ENCODE results near the gene LHFPL6. TPM values are rescaled to one million over a fixed set of nuclear protein-coding genes. Genes with fewer than 3 reads are reported as not detected.

The LHFPL6 gene
- total and polyA plus RNA-seq, 2 experiments from 2014 or later, result 91.2 to 111 TPM

- Histone ChIP-seq H3K4me1 (ENCODE audit: insufficient read depth) (no peaks in the 10 kb centered on the region), H3K4me2 (ENCODE audit: unreplicated experiment) (no peak overlapping the region), H3K9me2 (ENCODE audit: insufficient read depth) (no peaks in the 10 kb centered on the region), H3K36me3 (ENCODE audit: low read depth) (no peaks in the 10 kb centered on the region), H4K20me1 (ENCODE audit: insufficient read depth) (no peaks in the 10 kb centered on the region), H3K27ac (no peak overlapping the region), H3K27me3 (replicated peaks; ENCODE audit: insufficient read depth) (peaks cover 9% of the 10 kb centered on the region), H2AFZ (no peak overlapping the region), H3F3A (ENCODE audit: insufficient read depth) (no peaks in the 10 kb centered on the region), H3K9ac (no peak overlapping the region), H3K9me3 (ENCODE audit: low read depth) (peaks cover 5% of the 10 kb centered on the region), H3K79me2 (ENCODE audit: insufficient read depth) (no peaks in the 10 kb centered on the region), H3K4me3 (no peak overlapping the region)
- TF ChIP-seq EZH2phosphoT487 (IDR thresholded peaks at IDR 0.05; ENCODE audit: insufficient read depth, low read depth) (no peak), EZH2 (IDR thresholded peaks at IDR 0.05; ENCODE audit: insufficient read depth, poor library complexity, severe bottlenecking) (no peak)
- no peak for DNase-seq
- in situ Hi-C loops (cut with MboI), result no loop called here
- 51 to 58% methylated on average over 1 of the region's 1 CpG for WGBS, 2 experiments (ENCODE audit: low coverage in 1 of 2, low lambda C conversion rate in 2 of 2, missing lambda C conversion rate in 2 of 2)
These were observed 32.6 kb upstream of the LHFPL6 start for GRCh38 chr13:39635564-39635963.

- no peak for DNase-seq
- Histone ChIP-seq H3K4me3 (no peak overlapping the region), H2AFZ (no peak overlapping the region), H3K36me3 (ENCODE audit: low read depth) (no peaks in the 10 kb centered on the region), H3K27me3 (replicated peaks; ENCODE audit: insufficient read depth) (0 out of 2 replicates have a peak, but pooled peaks cover 4% of the 10 kb centered on the region), H3K79me2 (ENCODE audit: insufficient read depth) (no peaks in the 10 kb centered on the region), H3K9me2 (ENCODE audit: insufficient read depth) (no peaks in the 10 kb centered on the region), H3K9ac (no peak overlapping the region), H3F3A (ENCODE audit: insufficient read depth) (no peaks in the 10 kb centered on the region), H3K27ac (no peak overlapping the region), H4K20me1 (ENCODE audit: insufficient read depth) (no peaks in the 10 kb centered on the region), H3K9me3 (ENCODE audit: low read depth) (peaks cover 5% of the 10 kb centered on the region), H3K4me1 (ENCODE audit: insufficient read depth) (no peaks in the 10 kb centered on the region), H3K4me2 (ENCODE audit: unreplicated experiment) (no peak overlapping the region)
- TF ChIP-seq EZH2 (IDR thresholded peaks at IDR 0.05; ENCODE audit: insufficient read depth, poor library complexity, severe bottlenecking) (no peak), EZH2phosphoT487 (IDR thresholded peaks at IDR 0.05; ENCODE audit: insufficient read depth, low read depth) (no peak)
- in situ Hi-C loops (cut with MboI), result no loop called here
These were observed 30.0 kb upstream of the LHFPL6 start for GRCh38 chr13:39632994-39633393.

GRCh38 chr13:39631307-39631706 lies 28.3 kb upstream of the LHFPL6 start:
- no peak for TF ChIP-seq EZH2 (IDR thresholded peaks at IDR 0.05; ENCODE audit: insufficient read depth, poor library complexity, severe bottlenecking)
- no peak for TF ChIP-seq EZH2phosphoT487 (IDR thresholded peaks at IDR 0.05; ENCODE audit: insufficient read depth, low read depth)
- WGBS, 2 experiments (ENCODE audit: low coverage in 1 of 2, low lambda C conversion rate in 2 of 2, missing lambda C conversion rate in 2 of 2), result 38% methylated on average over 1 of the region's 1 CpG
- H3K9ac ChIP-seq, result no peak overlapping the region

GRCh38 chr13:39623466-39623865 lies 20.5 kb upstream of the LHFPL6 start:
- in situ Hi-C loops (cut with MboI), result loop anchor here (25.0 kb wide), 2 partner anchors 336 to 586 kb away; partner anchors contain the start of genes NHLRC3 and PROSER1
- Histone ChIP-seq H3K4me1 (ENCODE audit: insufficient read depth) (no peaks in the 10 kb centered on the region), H2AFZ (no peak overlapping the region)

More at GRCh38 chr13:39631307-39631706, 28.3 kb upstream of the LHFPL6 start:
- H4K20me1 ChIP-seq (ENCODE audit: insufficient read depth), result no peaks in the 10 kb centered on the region
- peaks cover 5% of the 10 kb centered on the region for H3K9me3 ChIP-seq (ENCODE audit: low read depth)
- no peak overlapping the region for H2AFZ ChIP-seq
- no peaks in the 10 kb centered on the region for H3K79me2 ChIP-seq (ENCODE audit: insufficient read depth)
- no peaks in the 10 kb centered on the region for H3K9me2 ChIP-seq (ENCODE audit: insufficient read depth)
- H3K4me2 ChIP-seq (ENCODE audit: unreplicated experiment), result no peak overlapping the region
- 0 out of 2 replicates have a peak, but pooled peaks cover 4% of the 10 kb centered on the region for H3K27me3 ChIP-seq (replicated peaks; ENCODE audit: insufficient read depth)
- H3K36me3 ChIP-seq (ENCODE audit: low read depth), result no peaks in the 10 kb centered on the region
- no peak for DNase-seq
- H3K4me3 ChIP-seq, result no peak overlapping the region
- H3K4me1 ChIP-seq (ENCODE audit: insufficient read depth), result no peaks in the 10 kb centered on the region
- no peak overlapping the region for H3K27ac ChIP-seq
- in situ Hi-C loops (cut with MboI), result no loop called here
- no peaks in the 10 kb centered on the region for H3F3A ChIP-seq (ENCODE audit: insufficient read depth)

GRCh38 chr13:39618561-39618960 lies 15.6 kb upstream of the LHFPL6 start:
- H3K4me1 ChIP-seq (ENCODE audit: insufficient read depth), result no peaks in the 10 kb centered on the region
- no peak overlapping the region for H3K4me2 ChIP-seq (ENCODE audit: unreplicated experiment)
- in situ Hi-C loops (cut with MboI), result loop anchor here (5.0 to 25.0 kb wide), 3 partner anchors 331 to 581 kb away; partner anchors contain the start of genes NHLRC3 and PROSER1
- H3K9ac ChIP-seq, result no peak overlapping the region
- H3K36me3 ChIP-seq (ENCODE audit: low read depth), result no peaks in the 10 kb centered on the region
- 55 to 65% methylated on average over 1 of the region's 1 CpG for WGBS, 2 experiments (ENCODE audit: low coverage in 1 of 2, low lambda C conversion rate in 2 of 2, missing lambda C conversion rate in 2 of 2)
- no peak overlapping the region for H2AFZ ChIP-seq
- no peak overlapping the region for H3K4me3 ChIP-seq
- TF ChIP-seq EZH2 (IDR thresholded peaks at IDR 0.05; ENCODE audit: insufficient read depth, poor library complexity, severe bottlenecking), result no peak
- TF ChIP-seq EZH2phosphoT487 (IDR thresholded peaks at IDR 0.05; ENCODE audit: insufficient read depth, low read depth), result no peak
- no peak for DNase-seq
- H3K9me2 ChIP-seq (ENCODE audit: insufficient read depth), result no peaks in the 10 kb centered on the region
- H3K79me2 ChIP-seq (ENCODE audit: insufficient read depth), result no peaks in the 10 kb centered on the region
- H4K20me1 ChIP-seq (ENCODE audit: insufficient read depth), result no peaks in the 10 kb centered on the region
- no peaks in the 10 kb centered on the region for H3K9me3 ChIP-seq (ENCODE audit: low read depth)
- no peaks in the 10 kb centered on the region; the same call in 1 of the 2 replicates for H3K27me3 ChIP-seq (replicated peaks; ENCODE audit: insufficient read depth)
- H3K27ac ChIP-seq, result no peak overlapping the region
- H3F3A ChIP-seq (ENCODE audit: insufficient read depth), result no peaks in the 10 kb centered on the region

More at GRCh38 chr13:39623466-39623865, 20.5 kb upstream of the LHFPL6 start:
- Histone ChIP-seq H3K9ac (no peak overlapping the region), H3K9me3 (ENCODE audit: low read depth) (no peaks in the 10 kb centered on the region), H3K9me2 (ENCODE audit: insufficient read depth) (no peaks in the 10 kb centered on the region), H4K20me1 (ENCODE audit: insufficient read depth) (no peaks in the 10 kb centered on the region), H3K4me2 (ENCODE audit: unreplicated experiment) (no peak overlapping the region), H3K79me2 (ENCODE audit: insufficient read depth) (no peaks in the 10 kb centered on the region), H3K27ac (no peak overlapping the region), H3K4me3 (no peak overlapping the region), H3F3A (ENCODE audit: insufficient read depth) (no peaks in the 10 kb centered on the region), H3K27me3 (replicated peaks; ENCODE audit: insufficient read depth) (no peaks in the 10 kb centered on the region), H3K36me3 (ENCODE audit: low read depth) (no peaks in the 10 kb centered on the region)
- TF ChIP-seq EZH2 (IDR thresholded peaks at IDR 0.05; ENCODE audit: insufficient read depth, poor library complexity, severe bottlenecking), result no peak
- TF ChIP-seq EZH2phosphoT487 (IDR thresholded peaks at IDR 0.05; ENCODE audit: insufficient read depth, low read depth), result no peak
- WGBS, 2 experiments (ENCODE audit: low coverage in 1 of 2, low lambda C conversion rate in 2 of 2, missing lambda C conversion rate in 2 of 2), result 57 to 59% methylated on average over 1 of the region's 1 CpG
- DNase-seq, result no peak

Data from GM23248 (cell line).